GM19324 (cell line): ENCODE results near the gene GOLGA6L6.
"Not testable (repeated sequence)": the region's sequence is repeated elsewhere in the genome, so short reads cannot be mapped to it uniquely, and the experiment has no call there.

Source experiments
- ATAC-seq: cut with Tn5 transposase; IDR thresholded peaks from one replicate; pipeline ENCODE4 v1.9.1; 2021; ENCODE audit warnings: mild to moderate bottlenecking, moderate library complexity; ENCODE audit not compliant: unreplicated experiment, low FRiP score

The GOLGA6L6 gene, protein sequence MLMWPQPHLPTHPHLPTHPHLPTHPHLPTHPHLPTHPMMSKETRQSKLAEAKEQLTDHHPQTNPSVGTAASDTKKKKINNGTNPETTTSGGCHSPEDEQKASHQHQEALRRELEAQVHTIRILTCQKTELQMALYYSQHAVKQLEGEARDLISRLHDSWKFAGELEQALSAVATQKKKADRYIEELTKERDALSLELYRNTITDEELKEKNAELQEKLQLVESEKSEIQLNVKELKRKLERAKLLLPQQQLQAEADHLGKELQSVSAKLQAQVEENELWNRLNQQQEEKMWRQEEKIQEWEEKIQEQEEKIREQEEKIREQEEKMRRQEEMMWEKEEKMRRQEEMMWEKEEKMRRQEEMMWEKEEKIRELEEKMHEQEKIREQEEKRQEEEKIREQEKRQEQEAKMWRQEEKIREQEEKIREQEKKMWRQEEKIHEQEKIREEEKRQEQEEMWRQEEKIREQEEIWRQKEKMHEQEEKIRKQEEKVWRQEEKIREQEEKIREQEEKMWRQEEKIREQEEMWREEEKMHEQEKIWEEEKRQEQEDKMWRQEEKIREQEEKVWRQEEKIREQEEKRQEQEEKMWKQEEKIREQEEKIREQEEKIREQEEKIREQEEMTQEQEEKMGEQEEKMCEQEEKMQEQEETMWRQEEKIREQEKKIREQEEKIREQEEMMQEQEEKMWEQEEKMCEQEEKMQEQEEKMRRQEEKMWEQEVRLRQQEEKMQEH

DNA sequence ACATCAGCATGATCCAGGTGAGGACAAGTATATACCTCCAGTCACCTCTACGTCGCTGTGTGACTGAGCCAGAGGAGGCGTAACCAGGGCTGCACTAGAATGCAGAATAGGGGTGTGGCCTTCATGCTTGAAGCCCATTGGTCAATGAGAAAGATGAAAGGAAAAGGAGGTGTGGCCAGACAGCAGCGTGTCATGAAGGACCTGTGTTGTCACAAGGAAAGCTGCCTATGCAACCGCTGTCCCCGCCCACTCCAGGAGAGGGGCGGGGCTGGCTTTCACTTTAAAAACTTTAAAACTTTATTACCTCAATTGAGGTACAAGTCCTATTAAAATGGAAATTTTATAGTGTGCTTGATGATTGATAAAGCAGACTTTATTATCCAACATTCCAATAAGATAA is at the start of gene GOLGA6L6:
GOLGA6L6 (minus strand) TSS at position 101 of the 400 bp plus-strand sequence; CDS start at position 10, 91 bp downstream.
- ATAC-seq: not testable (repeated sequence)

DNA sequence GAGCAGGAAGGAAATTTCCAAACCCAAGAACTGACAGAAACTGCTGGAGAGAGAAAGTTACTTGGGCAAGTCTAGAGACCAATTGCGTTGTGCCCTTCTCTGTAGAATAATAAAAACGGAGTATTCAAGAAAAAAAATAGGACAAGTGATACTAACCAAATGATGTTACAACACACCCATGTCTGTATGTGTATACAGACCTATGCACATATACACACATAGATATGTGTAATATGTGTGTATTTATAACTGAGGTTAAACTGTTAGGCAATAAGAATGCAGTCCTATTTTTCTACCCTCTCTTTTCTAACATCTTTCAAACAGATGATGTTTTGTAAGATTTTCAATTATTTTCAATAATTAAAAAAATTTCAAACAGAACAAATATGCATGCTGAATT is 48.5 kb upstream of the GOLGA6L6 start:
- not testable (repeated sequence) for ATAC-seq

GRCh38 chr15:20586821-20587220 is 45.2 kb upstream of the GOLGA6L6 start:
- ATAC-seq: not testable (repeated sequence)

GRCh38 chr15:20582726-20583115 is 41.1 kb upstream of the GOLGA6L6 start:
- ATAC-seq: not testable (repeated sequence)

GRCh38 chr15:20582109-20582725 is 40.6 kb upstream of the GOLGA6L6 start:
- ATAC-seq: not testable (repeated sequence)

- ATAC-seq: not testable (repeated sequence)
Measured at GRCh38 chr15:20581261-20582108, 39.9 kb upstream of the GOLGA6L6 start.

DNA sequence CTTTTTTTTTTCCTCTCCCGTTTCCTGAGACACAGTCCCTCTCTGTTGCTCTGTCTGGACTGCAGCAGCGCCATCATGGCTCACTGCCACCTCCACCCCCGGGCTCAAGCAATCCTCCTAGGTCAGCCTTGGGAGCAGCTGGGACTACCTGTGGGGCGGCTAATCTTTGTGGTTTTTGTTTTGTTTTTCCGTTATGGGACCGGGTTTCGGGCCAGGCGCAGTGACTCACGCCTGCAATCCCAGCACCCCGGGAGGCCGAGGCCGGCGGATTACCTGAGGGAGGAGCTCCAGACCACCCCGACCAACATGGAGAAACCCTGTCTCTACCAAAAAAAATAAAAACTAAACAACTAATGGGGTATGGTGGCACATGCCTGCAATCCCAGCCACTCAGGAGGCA is 38.1 kb upstream of the GOLGA6L6 start:
- not testable (repeated sequence) for ATAC-seq

GRCh38 chr15:20551289-20551688 is 9.7 kb upstream of the GOLGA6L6 start:
- ATAC-seq: not testable (repeated sequence)

- ATAC-seq: not testable (repeated sequence)
Measured at GRCh38 chr15:20505926-20506658, 35.5 kb downstream of the GOLGA6L6 start.

DNA sequence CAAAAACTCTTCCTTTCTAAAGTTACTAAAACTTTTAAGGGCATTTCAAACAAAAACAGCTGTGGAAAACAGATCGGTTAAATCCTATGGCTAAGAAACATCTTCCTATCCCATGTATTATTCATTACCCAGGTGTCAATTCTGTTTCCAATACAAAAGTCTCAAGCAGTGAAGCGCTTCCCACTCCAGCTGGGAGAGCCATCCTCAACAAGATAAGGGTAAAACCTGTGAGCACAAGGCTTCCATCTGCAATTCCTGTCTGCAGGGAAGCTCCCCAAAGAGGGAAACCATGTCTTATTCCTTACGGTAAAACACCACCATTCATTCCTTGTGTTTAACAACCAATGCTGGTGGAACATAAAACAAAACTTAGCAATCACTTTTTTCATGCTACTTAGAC is 38.8 kb downstream of the GOLGA6L6 start:
- not testable (repeated sequence) for ATAC-seq

GRCh38 chr15:20501512-20502222 is 39.9 kb downstream of the GOLGA6L6 start:
- not testable (repeated sequence) for ATAC-seq

- not testable (repeated sequence) for ATAC-seq
Measured at GRCh38 chr15:20497781-20498180, 43.8 kb downstream of the GOLGA6L6 start.

- ATAC-seq: not testable (repeated sequence)
Measured at GRCh38 chr15:20493035-20493434, 48.6 kb downstream of the GOLGA6L6 start.

DNA sequence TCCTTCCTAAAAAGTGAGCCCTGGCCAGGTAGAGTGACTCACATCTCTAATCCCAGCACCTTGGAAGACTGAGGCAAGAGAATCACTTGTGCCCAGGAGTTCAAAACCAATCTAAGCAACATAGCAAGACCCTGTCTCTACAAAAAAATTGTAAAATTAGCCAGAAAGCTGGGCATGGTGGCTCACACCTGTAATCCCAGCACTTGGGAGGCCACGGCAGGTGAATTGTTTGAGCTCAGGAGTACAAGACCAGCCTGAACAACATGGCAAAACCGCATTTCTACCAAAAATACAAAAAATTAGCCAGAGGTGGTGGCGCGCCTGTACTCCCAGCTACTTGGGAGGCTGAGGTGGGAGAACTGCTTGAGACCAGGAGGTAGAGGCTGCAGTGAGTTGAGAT is 49.0 kb downstream of the GOLGA6L6 start:
- ATAC-seq: not testable (repeated sequence)

DNA sequence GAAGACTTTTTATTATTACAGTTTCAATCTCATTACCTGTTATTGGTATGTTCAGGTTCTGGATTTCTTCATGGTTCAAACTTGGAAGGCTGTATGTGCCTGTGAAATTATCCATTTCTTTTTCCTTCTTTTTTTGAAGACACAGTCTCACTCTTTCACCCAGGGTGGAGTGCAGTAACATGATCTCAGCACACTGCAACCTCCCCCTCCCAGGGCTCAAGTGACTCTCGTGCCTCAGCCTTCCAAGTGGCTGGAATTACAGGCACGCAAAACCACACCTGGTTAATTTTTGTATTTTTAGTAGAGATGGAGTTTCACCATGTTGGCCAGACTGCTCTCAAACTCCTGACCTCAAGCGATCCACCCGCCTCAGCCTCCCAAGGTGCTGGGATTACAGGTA is 52.3 kb downstream of the GOLGA6L6 start:
- not testable (repeated sequence) for ATAC-seq
